IPS-11a (cell line): ENCODE measurements around the gene HIF1A.

Source experiments
- H3K4me3 ChIP-seq: one replicate; pipeline ENCODE4 v1.5.1; 2013; ENCODE audit warnings: low read depth, low read length, control low read depth

HIF1A gene

DNA sequence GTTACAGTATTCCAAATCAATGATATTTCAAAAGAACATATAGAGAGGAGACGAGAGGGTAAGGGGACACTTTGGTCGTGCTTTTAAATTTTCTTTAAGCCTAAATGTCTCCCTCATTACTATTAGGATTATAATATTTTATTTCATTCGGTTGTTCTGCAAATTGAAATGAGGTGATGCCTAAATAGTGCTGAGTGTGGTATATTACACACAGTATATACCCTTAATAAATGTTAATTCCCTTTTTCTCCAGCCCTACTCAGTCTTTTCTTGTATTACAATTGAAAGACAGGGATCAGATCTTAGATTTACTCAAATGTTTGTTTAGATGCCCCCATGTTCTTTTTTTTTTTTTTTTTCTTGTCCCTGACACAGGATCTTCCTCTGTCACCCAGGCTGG, 74.6 kb downstream of the HIF1A start:
- H3K4me3 ChIP-seq, result no peak overlapping the region

GRCh38 chr14:61774861-61775260, 79.5 kb downstream of the HIF1A start:
- H3K4me3 ChIP-seq, result no peak overlapping the region

DNA sequence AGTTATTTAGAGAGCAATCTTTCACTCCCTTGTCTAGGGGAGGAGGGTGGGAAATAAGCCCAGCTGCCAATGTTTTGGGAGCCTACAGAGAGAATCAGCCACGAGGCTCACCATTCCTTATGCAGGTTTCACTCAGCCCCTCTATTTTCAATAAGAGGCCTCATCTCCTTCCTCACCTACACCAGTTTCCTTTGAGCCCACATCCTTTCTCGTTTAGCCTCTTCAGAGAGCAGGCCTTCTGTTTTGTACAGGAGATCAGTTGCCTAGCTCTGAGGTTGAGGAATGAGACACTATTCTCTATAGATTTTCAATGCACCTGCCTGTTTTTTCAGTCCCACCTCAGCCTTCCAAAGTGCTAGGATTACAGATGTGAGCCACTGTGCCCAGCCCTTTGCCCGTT, 84.8 kb downstream of the HIF1A start:
- H3K4me3 ChIP-seq, result no peak overlapping the region

DNA sequence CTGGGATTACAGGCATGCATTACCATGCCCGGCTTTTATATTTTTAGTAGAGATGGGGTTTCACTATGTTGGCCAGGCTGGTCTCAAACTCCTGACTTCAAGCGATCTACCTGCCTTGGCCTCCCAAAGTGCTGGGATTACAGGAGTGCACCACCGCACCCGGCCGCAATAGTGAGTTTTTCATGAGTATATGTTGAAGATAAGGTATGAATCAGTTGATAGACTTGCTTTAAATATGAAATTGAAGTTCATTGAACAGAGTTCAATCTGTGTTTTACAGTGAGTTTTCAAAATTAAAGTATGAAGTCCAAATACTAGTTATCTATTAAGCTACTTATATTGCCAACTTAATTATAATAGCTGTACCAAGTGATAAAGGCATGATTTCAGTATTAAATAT, 102.0 kb downstream of the HIF1A start:
- H3K4me3 ChIP-seq, result no peak overlapping the region
